ENCODE data around the gene NUDCD2. TPM values are rescaled to one million over a fixed set of nuclear protein-coding genes. Genes with fewer than 3 reads are reported as not detected.
"Not testable (repeated sequence)": the region's sequence is repeated elsewhere in the genome, so short reads cannot be mapped to it uniquely, and the experiment has no call there.

The NUDCD2 gene
- total RNA-seq, 1 experiment from 2014 or later: 56.8 TPM

GRCh38 chr5:163424836-163425235 is 35.1 kb downstream of the NUDCD2 start:
- no peaks in the 10 kb centered on the region for H4K20me1 ChIP-seq (ENCODE audit: insufficient read depth)
- CTCF ChIA-PET: no interaction called here
- intact Hi-C loops (cut with micrococcal nuclease): no loop called here
- H2AFZ ChIP-seq (ENCODE audit: low read depth, low read length, poor library complexity, severe bottlenecking): no peak overlapping the region
- RAD21 ChIA-PET (ENCODE audit: low non-redundant PET in 1 of 2, low total read pairs in 2 of 2, uncharacterized antibody in 2 of 2, unreplicated experiment in 2 of 2): no interaction called here
- no peaks in the 10 kb centered on the region for H3K27me3 ChIP-seq (ENCODE audit: insufficient read depth, low read length)
- no peak overlapping the region for H3K4me2 ChIP-seq (ENCODE audit: low read length)
- DNase-seq (ENCODE audit: low read depth, low spot score) (no peak), ATAC-seq (no peak)
- H3K36me3 ChIP-seq (ENCODE audit: control insufficient read depth in 1 of 2, insufficient read depth in 2 of 2, low read length in 2 of 2): no peaks in the 10 kb centered on the region
- BruUV-seq (replicated peaks): no TSS peak
- no peaks in the 10 kb centered on the region for H3K4me1 ChIP-seq (ENCODE audit: control insufficient read depth in 1 of 2, insufficient read depth in 2 of 2, low read length in 2 of 2)
- H3K79me2 ChIP-seq (ENCODE audit: insufficient read depth, low read length): no peaks in the 10 kb centered on the region
- no peak overlapping the region for H3K27ac ChIP-seq (ENCODE audit: low read depth, low read length)
- POLR2A ChIA-PET: interaction anchor here (1.8 kb wide), 1 partner anchor 13 kb away, joined by 4 read pairs; the partner anchor contains the start of gene CCNG1
- no peak for TF ChIP-seq ATF3 (IDR thresholded peaks at IDR 0.05)
- no peak for TF ChIP-seq POLR2AphosphoS5 (IDR thresholded peaks at IDR 0.05; ENCODE audit: low read depth, low read length)
- TF ChIP-seq CBX3 (IDR thresholded peaks at IDR 0.05; ENCODE audit: low read depth): no peak
- no peak for TF ChIP-seq EZH2phosphoT487 (IDR thresholded peaks at IDR 0.05; ENCODE audit: borderline replicate concordance)
- TF ChIP-seq SIN3A (IDR thresholded peaks at IDR 0.05; ENCODE audit: low read depth): no peak
- no peak for TF ChIP-seq JUND (IDR thresholded peaks at IDR 0.05)
- H3K9ac ChIP-seq (ENCODE audit: low read length): no peak overlapping the region
- no peak overlapping the region for H3K4me3 ChIP-seq (replicated peaks in 1 of 2; ENCODE audit: low read depth in 1 of 2, low read length in 2 of 2)
- no peaks in the 10 kb centered on the region for H3K9me2 ChIP-seq (ENCODE audit: insufficient read depth)
- H3K9me3 ChIP-seq (ENCODE audit: control insufficient read depth in 1 of 2, insufficient read depth in 1 of 2, low read depth in 1 of 2, low read length in 2 of 2): no peaks in the 10 kb centered on the region

DNA sequence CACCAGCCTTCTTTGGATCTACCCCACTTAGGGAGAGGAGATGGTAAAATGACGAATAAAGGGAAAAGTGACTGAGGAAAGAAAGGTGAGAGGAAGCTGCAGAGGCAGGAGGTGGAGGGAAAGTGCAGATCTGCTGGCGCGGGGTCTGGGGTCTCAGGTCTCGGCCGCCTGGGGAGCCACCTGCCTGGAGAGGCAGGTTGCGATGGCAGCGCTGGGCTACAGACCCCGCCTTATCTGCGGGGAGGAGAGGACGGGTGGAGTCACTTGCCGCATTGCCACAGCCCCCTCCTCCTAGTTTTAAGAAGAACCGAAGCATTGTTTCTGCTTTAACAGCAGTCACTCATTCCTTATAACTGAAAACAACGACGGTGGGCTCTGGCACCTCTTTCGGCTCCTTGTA is 44.2 kb downstream of the NUDCD2 start:
- H3K4me2 ChIP-seq (ENCODE audit: low read length); DNase-seq (ENCODE audit: low read depth, low spot score); ATAC-seq; H3K27me3 ChIP-seq (ENCODE audit: insufficient read depth, low read length); BruUV-seq (replicated peaks); H3K9me2 ChIP-seq (ENCODE audit: insufficient read depth); H3K4me3 ChIP-seq (replicated peaks in 1 of 2; ENCODE audit: low read depth in 1 of 2, low read length in 2 of 2); intact Hi-C loops (cut with micrococcal nuclease); H3K79me2 ChIP-seq (ENCODE audit: insufficient read depth, low read length); POLR2A ChIA-PET; H3K9me3 ChIP-seq (ENCODE audit: control insufficient read depth in 1 of 2, insufficient read depth in 1 of 2, low read depth in 1 of 2, low read length in 2 of 2); H2AFZ ChIP-seq (ENCODE audit: low read depth, low read length, poor library complexity, severe bottlenecking); CTCF ChIA-PET; RAD21 ChIA-PET (ENCODE audit: low non-redundant PET in 1 of 2, low total read pairs in 2 of 2, uncharacterized antibody in 2 of 2, unreplicated experiment in 2 of 2); H3K9ac ChIP-seq (ENCODE audit: low read length); H3K36me3 ChIP-seq (ENCODE audit: control insufficient read depth in 1 of 2, insufficient read depth in 2 of 2, low read length in 2 of 2); H4K20me1 ChIP-seq (ENCODE audit: insufficient read depth); H3K4me1 ChIP-seq (ENCODE audit: control insufficient read depth in 1 of 2, insufficient read depth in 2 of 2, low read length in 2 of 2); H3K27ac ChIP-seq (ENCODE audit: low read depth, low read length): not testable (repeated sequence)

All from HCT116 (cell line).